ENCODE measurements around the gene LAMA3.

GRCh38 chr18:23926571-23926970 lies 237.3 kb downstream of the LAMA3 start:
- TF ChIP-seq CTCF (IDR thresholded peaks at IDR 0.05; ENCODE audit: extremely low read depth in 1 of 2, insufficient read depth in 1 of 2, low read depth in 1 of 2, low read length in 2 of 2): no peak
- no peak for TF ChIP-seq POLR2A (IDR thresholded peaks at IDR 0.05; ENCODE audit: low read depth, low read length)
- TF ChIP-seq EZH2 (IDR thresholded peaks at IDR 0.05; ENCODE audit: borderline replicate concordance, low read depth, low read length, severe bottlenecking): no peak
- TF ChIP-seq MAX (IDR thresholded peaks at IDR 0.05; ENCODE audit: insufficient read depth, insufficient read length): no peak
- TF ChIP-seq MYC (IDR thresholded peaks at IDR 0.05; ENCODE audit: low read depth, low read length): no peak
- no peak for TF ChIP-seq POLR2AphosphoS5 (IDR thresholded peaks at IDR 0.05; ENCODE audit: insufficient read depth, low read depth, low read length)
- no peak for TF ChIP-seq JUN (IDR thresholded peaks at IDR 0.05; ENCODE audit: borderline replicate concordance, insufficient read depth, insufficient read length, low read depth)
- no peak for TF ChIP-seq FOS (IDR thresholded peaks at IDR 0.05; ENCODE audit: borderline replicate concordance, insufficient read depth, low read length)

Data from endothelial cell of umbilical vein (primary cell).